MV-4-11 (cell line): Measurements from ENCODE around the gene GNB1.
A peak's percentile ranks its signal among the peaks of the same experiment; 100 is the strongest.

ENCODE experiments used
- DNase-seq: peaks from one replicate; lab custom pipeline; 2025; lab: John Stamatoyannopoulos, UW

Gene GNB1

GRCh38 chr1:1782399-1783221 lies 108.3 kb downstream of the GNB1 start:
- DNase-seq = peak; percentile 88

DNA sequence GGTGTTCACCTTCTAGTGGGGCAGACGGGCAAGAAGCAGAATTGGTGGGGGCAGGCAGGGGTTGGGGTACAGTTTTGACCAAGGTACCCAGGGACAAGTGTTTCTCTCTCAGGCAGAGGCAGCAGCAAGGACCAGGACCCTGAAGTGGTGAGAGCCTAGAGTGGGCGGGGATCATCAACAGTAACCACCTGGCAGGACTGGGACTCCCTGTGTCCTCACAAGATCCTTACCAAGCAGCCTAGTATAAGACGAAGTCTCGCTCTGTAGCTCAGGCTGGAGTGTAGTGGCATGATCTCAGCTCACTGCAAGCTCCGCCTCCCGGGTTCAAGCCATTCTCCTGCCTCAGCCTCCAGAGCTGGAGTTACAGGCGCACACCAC lies 109.4 kb downstream of the GNB1 start:
- DNase-seq = no peak

GRCh38 chr1:1780598-1781525 lies 110.0 kb downstream of the GNB1 start:
- no peak for DNase-seq

DNA sequence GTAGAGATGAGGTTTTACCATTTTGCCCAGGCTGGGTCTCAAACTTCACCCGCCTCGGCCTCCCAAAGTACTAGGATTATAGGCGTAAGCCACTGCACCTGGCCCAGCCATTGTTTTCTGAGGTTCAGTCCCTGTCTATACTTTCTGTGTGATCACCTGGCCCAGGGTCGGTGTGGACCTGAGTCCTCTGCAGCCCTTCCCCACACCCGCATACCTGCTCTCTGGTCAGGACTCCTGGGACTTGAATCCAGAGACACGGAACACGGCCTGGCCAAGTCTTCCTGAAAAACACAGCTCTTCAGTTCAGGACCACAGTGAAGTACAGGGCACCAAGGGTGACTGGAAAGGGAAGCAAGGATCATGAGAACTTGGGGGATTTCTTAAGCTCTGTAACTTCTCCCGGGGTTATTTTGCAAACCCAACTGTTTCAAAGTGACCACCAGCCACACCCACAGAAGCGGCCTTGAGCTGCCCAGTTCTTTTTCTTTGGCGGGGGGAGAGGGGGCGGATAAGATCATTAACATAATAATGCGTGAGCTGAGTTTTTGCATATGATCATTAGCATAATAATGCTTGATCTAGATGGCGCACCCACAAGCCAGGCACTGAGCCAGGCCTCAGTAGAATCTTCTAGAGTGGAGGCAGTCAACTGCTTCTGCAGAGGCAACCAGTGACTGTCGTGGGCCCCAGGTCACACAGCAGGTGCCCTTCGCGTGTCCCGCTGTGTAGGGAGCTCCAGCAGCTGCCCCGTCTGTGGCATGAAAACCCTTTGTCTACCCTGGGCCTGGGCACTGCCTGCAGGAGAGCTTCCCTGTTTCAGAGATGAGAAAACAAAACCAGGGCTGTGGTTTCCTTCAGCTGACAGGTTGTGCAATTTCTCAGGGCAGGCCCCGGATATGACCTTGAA lies 110.9 kb downstream of the GNB1 start:
- DNase-seq = peak; percentile 95

DNA sequence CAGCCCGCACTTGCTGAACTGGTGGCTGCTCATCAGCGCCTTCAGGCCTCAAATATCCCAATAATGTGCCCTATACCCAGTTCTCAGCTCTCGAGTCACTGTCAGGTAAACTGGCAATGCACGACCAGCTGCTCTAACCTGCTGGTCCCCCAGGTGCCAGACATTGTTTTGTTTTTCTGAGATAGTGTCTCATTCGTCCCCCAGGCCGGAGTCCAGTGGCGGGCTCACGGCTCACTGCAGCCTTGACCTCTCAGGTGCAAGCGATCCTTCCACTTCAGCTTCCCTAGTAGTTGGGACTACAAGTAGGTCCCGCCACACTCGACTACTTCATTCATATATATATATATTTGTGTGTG lies 111.6 kb downstream of the GNB1 start:
- no peak for DNase-seq

DNA sequence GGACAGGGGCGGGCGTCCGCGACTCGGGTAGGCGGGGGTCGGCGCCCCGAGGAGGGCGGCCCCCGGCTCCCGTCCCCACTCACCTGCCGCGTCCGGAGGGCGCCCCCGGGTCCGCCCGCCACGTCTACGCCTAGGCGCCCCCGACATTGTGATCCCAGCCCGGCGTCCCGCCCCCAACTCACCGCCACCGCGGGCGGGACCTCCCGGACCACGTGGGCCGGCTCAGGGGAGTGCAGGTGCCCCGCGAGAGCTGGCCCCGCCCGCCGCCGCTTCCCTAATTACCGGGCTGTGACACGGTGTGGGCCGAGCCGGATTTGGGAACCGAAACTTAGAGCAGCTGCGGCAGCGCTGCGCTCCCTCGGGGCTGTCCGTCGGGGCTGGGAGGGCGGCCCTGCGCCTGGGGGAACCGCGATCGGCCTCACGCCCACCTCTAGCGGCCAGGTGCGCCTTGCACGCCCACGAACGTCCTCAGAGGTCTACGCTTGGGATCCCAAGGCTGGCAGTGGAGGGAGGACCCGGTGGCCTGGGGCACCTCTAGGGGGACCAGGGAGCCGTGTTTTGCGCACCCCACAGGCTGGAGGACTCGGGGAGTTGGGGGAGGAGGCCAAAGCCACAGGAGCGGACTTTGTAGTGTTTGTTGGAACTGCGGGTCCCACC lies 112.1 kb downstream of the GNB1 start:
- peak; percentile 91 for DNase-seq

GRCh38 chr1:1777950-1778662 lies 112.8 kb downstream of the GNB1 start, which contains the start of gene NADK:
Gene NADK, minus strand, starts transcription at chr1:1778470. Its CDS starts 13,064 bp downstream, at chr1:1765406.
- peak; percentile 43 for DNase-seq

GRCh38 chr1:1777583-1777899 lies 113.3 kb downstream of the GNB1 start:
- DNase-seq = no peak

DNA sequence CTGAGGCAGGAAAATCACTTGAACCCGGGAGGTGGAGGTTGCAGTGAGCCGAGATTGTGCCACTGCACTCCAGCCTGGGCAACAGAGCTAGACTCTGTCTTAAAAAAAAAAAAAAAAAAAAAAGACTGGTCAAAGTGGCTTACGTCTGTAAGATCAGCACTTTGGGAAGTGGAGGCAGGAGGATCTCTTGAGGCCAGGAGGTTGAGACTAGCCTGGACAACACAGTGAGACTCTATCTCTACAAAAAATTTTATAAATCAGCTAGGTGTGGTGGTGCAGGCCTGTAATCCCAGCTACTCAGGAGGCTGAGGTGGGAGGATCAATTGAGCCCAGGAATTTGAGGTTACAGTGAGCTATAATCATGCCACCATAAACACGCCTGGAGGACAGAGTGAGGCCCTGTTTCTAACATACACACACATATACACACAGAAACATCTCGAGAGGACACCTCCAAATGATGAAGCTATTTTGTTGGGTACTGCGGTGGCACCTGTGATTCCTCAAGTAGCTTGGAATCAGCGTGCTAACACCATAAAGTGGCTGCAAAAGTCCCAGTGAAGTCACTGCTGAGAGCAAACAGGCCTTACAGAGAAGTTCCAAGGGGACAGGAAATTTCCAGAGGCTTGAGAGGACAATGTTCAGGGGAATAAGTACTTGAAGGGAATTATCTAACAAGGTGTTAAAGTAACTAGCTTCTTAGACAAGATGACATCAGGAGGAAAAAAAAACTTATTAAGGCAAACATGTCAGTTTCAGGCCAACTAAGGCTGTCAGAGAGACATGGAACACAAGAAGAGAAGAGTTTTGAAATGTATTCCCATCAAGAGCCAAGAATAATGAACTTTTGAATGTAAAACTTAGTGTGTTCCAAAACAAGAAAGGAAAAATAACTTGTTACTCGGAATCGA lies 114.0 kb downstream of the GNB1 start:
- DNase-seq = no peak

DNA sequence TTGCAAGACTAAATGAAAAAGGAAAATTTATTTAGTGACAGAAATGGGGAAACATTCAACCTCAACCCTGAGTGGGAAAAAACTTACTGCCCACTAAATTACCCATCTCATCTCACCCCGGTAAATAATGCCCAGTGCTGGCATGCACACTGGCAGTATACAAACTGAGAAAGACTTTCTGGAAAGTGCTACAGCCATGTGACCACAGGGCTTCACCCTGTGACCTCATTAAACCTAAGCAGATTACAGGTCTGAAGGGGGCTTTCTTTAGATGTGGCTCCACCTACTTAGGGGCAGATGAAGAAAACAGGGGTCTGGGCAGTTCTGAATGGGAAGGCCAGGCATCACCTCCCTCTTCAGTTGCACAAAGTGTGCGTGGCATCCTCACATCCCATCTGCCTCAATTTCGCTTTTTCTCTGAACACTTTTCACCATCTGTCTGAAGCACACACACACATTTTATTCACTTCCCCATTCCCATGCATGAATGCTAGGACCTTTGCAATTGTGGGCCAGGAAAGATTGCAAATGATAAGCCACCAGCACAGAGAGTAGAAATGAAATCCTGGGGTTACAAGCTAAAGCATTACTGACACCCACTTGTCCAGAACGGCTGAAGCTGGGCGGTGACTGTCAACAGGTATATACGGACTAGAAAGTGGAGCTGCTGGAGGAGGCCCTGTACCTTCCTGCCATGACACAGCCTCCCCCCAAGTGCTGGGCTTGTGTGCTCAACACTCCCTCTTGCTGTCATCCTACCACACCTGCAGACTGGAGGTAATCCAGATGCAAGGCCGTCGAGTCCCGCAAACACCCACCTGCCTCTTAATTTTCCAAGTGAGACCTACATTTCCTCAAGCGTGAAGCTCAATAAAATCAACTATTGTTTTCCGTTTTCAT lies 115.3 kb downstream of the GNB1 start:
- DNase-seq = peak; percentile 83

DNA sequence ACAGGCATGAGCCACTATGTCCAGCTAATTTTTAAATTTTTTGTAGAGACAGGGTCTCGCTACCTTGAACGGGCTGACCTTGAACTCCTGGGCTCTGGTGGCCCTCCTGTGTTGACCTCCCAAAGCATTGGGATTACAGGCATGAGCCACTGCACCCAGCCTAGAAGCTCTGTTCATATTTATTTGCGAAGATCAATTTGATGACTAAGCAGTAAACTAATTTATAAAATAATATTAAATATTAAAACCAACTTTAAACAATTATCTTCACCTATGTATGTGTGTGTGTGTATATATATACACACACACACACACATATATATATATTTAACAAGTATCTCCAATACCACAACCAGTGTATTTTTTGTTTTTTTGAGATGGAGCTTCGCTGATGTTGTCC lies 117.0 kb downstream of the GNB1 start:
- DNase-seq = no peak

DNA sequence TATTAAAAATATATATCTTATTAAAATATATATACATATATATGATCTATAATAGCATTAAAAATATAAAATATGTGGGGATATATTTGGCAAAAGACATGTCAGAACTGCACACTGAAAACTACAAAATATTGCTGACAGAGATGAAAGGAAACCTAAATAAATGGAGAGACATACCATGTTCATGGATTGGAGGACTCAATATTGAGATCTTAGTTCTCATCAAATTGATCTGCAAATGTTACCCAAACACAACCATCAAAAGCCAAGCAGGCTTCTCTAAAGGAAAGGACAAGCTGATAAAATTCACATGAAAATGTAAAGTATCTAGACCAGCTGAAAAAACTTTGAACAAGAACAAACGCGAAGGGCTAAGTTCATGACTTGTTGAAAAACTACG lies 119.8 kb downstream of the GNB1 start:
- DNase-seq = no peak

- DNase-seq = no peak
These were observed 120.8 kb downstream of the GNB1 start for GRCh38 chr1:1770102-1770501.

DNA sequence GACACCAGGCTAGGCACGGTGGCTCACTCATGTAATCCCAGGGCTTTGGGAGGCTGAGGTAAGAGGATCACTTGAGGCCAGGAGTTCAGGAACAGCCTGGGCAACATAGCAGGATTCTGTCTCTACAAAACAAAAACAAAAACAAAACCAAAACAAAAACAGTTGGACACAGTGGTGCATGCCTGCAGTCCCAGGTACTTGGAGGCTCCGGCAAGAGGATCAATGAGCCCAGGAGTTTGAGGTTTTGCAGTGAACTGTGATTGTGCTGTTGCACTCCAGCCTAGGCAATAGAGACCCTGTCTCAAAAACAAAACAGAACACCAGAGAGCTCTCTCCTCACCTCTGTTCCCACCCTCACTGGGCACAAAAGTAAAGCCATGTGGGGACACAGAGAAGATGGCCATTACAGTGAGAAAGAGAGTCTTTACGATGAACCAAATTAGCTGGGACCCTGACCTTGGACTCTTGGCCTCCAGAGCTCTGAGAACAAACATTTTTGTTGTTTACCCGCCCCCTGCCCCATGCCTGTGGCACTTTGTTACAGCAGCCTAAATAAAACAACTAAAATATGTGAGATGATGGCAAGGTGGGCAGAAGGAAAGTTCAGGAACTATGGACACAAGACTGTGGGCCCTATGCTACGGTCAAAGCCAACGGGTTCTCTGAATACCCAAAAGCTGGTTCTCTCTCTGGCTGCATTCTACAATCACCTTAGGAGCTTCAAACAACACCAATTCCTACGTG lies 122.5 kb downstream of the GNB1 start:
- no peak for DNase-seq

GRCh38 chr1:1764876-1765470 lies 125.9 kb downstream of the GNB1 start:
- peak; percentile 59 for DNase-seq

DNA sequence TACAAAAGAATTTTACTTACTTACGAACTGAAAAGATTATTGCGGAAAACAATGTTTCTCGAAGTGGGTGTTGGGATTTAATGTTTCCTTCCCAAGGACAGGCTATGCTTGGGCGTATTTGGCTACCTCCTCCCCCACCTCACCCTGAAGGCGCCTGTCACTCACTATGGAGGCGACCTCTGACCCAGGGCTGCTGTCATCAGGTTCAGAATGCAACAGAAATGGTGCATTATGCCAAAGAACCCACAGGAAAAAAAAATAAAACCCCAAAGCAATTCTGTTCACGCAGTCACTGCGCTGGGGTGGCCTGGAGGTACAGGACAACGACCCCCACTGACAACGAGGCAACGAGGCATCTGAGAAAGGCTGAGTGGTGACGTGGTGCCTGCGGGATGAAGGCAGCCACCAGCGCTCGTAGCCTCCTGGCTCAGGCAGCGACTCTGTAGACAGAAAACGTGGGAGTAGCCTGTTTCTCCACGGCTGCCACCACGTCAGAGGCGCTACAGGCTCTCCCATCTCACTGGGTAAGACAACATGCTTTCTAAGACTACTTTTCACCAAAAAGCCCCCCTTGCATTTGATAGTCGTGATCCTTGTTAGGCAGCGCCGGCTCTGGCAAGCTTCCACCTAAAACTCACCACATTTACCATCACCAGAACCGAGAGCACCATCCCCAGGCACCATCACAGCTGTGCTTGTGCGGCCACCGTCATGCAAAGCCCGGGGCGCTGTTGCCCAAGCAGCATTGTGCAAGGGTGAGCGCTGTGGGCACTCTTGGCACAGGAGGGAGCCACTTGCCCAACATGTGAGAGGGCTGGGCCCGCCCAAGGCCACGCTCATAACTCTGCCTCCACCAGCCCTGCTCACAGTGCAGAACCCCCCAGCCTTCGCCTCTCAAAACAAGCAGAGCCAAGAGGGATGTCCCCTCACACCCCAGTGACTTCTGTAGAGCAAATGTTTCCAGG lies 126.9 kb downstream of the GNB1 start:
- DNase-seq = peak; percentile 95
